Transverse colon (tissue), 3 donors: ENCODE results near the gene NT5DC1.

Source experiments
- POLR2A ChIP-seq: fragments of 450-650 bp; IDR thresholded peaks from one replicate; pipeline ENCODE4 v1.6.1; 2016; ENCODE audit warnings: antibody characterized with exemption, mild to moderate bottlenecking, moderate library complexity
- TF ChIP-seq, protein P1 (sequence below), 5 experiments: fragments of 200-600 bp in 3 of 5; fragments of 450-650 bp in 2 of 5; sonication (generic) in 3 of 5; IDR thresholded peaks; 1 replicate in 2 of 5; 2 replicates in 3 of 5; pipeline ENCODE4 v1.5.1; 2016 to 2017; ENCODE audit warnings: antibody characterized with exemption in 5 of 5, inconsistent platforms in 3 of 5, mild to moderate bottlenecking in 2 of 5, moderate library complexity in 1 of 5

DNA sequence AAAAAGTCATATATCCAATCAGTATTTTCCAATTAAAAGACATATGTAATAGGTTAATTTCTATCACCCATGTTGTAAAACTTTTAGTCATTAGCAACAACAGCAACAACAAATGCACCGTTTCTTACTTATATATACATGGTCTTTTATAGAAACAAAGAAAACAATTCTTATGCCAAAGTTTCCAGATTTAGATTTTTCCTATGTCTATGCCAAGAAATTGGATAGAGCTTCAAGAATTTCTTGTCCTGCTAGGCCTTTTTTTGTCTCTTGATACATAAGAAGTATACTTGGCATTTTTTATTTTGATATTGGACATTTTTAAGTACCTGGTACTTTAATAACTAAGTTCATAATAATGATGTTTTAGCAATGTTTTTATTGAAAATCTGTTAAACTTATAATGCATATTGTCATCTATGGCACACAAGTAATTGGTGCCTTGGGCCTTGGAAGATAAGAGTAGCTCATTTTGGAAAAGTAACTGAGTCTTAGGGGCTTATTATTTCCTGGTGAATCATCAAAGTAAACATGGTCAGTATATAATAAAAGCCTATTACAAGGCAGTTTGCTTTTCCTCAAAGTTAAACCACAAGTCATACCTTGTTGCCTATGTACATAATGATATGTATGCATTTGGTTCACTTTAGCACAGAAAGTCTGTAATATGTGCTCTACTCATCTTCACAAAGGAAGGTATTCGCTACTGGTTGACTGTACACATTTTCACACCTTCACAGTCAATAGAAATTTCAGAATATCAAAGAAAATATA is 29.9 kb upstream of the NT5DC1 start:
- TF ChIP-seq, protein P1, sequence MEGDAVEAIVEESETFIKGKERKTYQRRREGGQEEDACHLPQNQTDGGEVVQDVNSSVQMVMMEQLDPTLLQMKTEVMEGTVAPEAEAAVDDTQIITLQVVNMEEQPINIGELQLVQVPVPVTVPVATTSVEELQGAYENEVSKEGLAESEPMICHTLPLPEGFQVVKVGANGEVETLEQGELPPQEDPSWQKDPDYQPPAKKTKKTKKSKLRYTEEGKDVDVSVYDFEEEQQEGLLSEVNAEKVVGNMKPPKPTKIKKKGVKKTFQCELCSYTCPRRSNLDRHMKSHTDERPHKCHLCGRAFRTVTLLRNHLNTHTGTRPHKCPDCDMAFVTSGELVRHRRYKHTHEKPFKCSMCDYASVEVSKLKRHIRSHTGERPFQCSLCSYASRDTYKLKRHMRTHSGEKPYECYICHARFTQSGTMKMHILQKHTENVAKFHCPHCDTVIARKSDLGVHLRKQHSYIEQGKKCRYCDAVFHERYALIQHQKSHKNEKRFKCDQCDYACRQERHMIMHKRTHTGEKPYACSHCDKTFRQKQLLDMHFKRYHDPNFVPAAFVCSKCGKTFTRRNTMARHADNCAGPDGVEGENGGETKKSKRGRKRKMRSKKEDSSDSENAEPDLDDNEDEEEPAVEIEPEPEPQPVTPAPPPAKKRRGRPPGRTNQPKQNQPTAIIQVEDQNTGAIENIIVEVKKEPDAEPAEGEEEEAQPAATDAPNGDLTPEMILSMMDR (IDR thresholded peaks at IDR 0.05), result no peak
- no peak for TF ChIP-seq POLR2A
